ENCODE results near the gene WDR37.

- TF ChIP-seq POLR2A (IDR thresholded peaks at IDR 0.05; ENCODE audit: low read length) (no peak), GATA1 (IDR thresholded peaks at IDR 0.05; ENCODE audit: low read depth, low read length) (no peak)
Measured at GRCh38 chr10:1142596-1142995, 86.4 kb downstream of the WDR37 start.

All from erythroblast (primary cell).